ENCODE results near the gene NRXN3. TPM values are rescaled to one million over a fixed set of nuclear protein-coding genes. Genes with fewer than 3 reads are reported as not detected.

NRXN3 gene
- total and polyA plus RNA-seq, 2 donors (not counting 1 experiment from before 2014, with no cell fraction given): 0.83 to 34.6 TPM

DNA sequence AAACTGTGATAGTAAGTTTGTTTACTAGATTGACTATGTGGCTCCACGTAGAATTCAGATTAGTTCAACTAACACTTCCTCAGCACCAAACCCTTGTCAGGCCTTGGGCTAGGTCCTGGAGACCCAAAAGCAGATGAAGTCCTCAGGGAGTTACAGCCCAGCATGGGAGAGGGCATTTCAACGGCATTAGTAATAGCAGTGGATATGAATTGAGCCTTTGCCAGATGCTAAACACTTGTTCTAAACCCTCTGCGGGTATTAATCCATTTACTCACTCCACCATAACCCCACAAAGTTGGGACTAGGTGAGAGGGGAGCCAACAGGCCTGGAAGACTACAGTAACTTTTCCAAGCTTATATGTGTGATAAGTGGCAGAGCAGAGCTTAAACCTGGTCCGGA is 1326.5 kb downstream of the NRXN3 start:
- no peak overlapping the region for H3K4me2 ChIP-seq (ENCODE audit: extremely low read depth, insufficient read depth, low read length)
- H4K20me1 ChIP-seq (ENCODE audit: control insufficient read depth, extremely low read depth, insufficient read depth, low read length): no peaks in the 10 kb centered on the region
- H3K27ac ChIP-seq (ENCODE audit: insufficient read depth, low read length): no peak overlapping the region
- H3K27me3 ChIP-seq (ENCODE audit: control insufficient read depth, insufficient read depth, low read length): no peaks in the 10 kb centered on the region
- no peaks in the 10 kb centered on the region for H3K36me3 ChIP-seq (ENCODE audit: control insufficient read depth, insufficient read depth, low read length)
- DNase-seq (ENCODE audit: low read depth in 2 of 2): peak in 1 of 2 donors; percentile 18
- no peaks in the 10 kb centered on the region for H3K9me3 ChIP-seq (ENCODE audit: control insufficient read depth, insufficient read depth, low read depth, low read length)
- H3K4me3 ChIP-seq (replicated peaks in 1 of 4; ENCODE audit: control extremely low read depth in 1 of 4, insufficient read depth in 1 of 4, low read depth in 3 of 4, low read length in 4 of 4): no peak overlapping the region
- no peak for TF ChIP-seq EZH2 (IDR thresholded peaks at IDR 0.05; ENCODE audit: low read length, missing control alignments)
- TF ChIP-seq, protein P1, sequence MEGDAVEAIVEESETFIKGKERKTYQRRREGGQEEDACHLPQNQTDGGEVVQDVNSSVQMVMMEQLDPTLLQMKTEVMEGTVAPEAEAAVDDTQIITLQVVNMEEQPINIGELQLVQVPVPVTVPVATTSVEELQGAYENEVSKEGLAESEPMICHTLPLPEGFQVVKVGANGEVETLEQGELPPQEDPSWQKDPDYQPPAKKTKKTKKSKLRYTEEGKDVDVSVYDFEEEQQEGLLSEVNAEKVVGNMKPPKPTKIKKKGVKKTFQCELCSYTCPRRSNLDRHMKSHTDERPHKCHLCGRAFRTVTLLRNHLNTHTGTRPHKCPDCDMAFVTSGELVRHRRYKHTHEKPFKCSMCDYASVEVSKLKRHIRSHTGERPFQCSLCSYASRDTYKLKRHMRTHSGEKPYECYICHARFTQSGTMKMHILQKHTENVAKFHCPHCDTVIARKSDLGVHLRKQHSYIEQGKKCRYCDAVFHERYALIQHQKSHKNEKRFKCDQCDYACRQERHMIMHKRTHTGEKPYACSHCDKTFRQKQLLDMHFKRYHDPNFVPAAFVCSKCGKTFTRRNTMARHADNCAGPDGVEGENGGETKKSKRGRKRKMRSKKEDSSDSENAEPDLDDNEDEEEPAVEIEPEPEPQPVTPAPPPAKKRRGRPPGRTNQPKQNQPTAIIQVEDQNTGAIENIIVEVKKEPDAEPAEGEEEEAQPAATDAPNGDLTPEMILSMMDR (conservative IDR thresholded peaks at IDR 0.05 in 1 of 2, IDR thresholded peaks at IDR 0.05 in 1 of 2; ENCODE audit: low read depth in 1 of 2, low read length in 2 of 2): no peak
- no peaks in the 10 kb centered on the region for H3K79me2 ChIP-seq (ENCODE audit: control insufficient read depth, insufficient read depth, low read length)
- no peak overlapping the region for H3K9ac ChIP-seq (ENCODE audit: insufficient read depth, low read length)
- no peaks in the 10 kb centered on the region for H3K4me1 ChIP-seq (ENCODE audit: control insufficient read depth, extremely low read depth, insufficient read depth, low read length)
- no peak overlapping the region for H2AFZ ChIP-seq (ENCODE audit: low read length)

DNA sequence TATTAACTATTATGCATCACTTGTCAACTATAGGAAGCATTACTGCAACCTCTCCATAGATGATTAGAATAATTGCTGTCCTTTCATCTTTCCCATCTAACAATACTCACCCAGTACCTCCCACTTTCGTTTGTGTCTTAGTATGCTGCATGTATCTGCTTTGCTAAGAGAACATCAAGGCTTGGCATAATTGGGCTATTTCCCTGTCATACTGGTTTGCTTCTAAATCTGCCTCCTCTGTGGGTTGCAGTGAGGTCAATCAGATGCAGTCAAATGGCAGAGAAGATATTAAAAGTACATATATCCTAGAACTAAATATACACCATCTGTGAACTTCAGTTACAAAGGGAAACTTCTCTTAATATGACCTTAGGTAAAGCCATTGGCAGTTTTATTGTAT is 1330.3 kb downstream of the NRXN3 start:
- Histone ChIP-seq H3K27ac (ENCODE audit: insufficient read depth, low read length) (no peak overlapping the region), H3K36me3 (ENCODE audit: control insufficient read depth, insufficient read depth, low read length) (no peaks in the 10 kb centered on the region)

DNA sequence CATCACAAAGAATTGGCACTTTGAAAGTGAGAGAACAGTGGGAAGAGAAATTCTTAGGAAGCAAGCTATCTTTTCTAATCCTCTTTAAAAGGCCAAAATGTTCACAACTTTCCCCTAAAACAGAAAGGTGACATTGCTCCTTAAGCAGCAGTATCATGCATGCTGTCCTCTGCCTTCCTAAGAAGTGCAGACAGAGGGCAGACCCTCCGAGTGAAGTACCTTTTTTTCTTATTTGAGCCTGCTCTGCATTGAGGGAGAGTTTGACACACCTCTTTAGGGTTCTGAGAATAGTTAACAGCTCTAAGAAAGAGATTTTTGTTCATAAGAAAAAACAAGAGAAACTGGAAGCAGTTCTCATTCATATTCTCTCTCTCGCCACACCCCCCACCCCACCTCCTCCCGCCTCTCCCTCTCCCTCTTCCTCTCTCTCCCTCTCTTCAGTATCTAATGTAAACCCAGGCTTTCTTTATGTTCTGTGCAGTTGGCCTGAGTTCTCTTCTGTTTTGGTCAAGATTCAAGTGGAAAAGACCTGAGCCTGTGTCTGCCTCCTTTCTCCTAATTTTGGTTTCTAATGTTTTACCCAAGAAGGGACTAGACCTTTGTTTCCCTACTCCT is 1332.1 kb downstream of the NRXN3 start:
- H3K9ac ChIP-seq (ENCODE audit: insufficient read depth, low read length): no peak overlapping the region
- H4K20me1 ChIP-seq (ENCODE audit: control insufficient read depth, extremely low read depth, insufficient read depth, low read length): no peaks in the 10 kb centered on the region
- DNase-seq (ENCODE audit: low read depth in 2 of 2): no peak
- H2AFZ ChIP-seq (ENCODE audit: low read length): no peak overlapping the region
- no peaks in the 10 kb centered on the region for H3K79me2 ChIP-seq (ENCODE audit: control insufficient read depth, insufficient read depth, low read length)
- H3K4me1 ChIP-seq (ENCODE audit: control insufficient read depth, extremely low read depth, insufficient read depth, low read length): no peaks in the 10 kb centered on the region
- no peak overlapping the region for H3K4me3 ChIP-seq (replicated peaks in 1 of 4; ENCODE audit: control extremely low read depth in 1 of 4, insufficient read depth in 1 of 4, low read depth in 3 of 4, low read length in 4 of 4)
- H3K27ac ChIP-seq (ENCODE audit: insufficient read depth, low read length): no peak overlapping the region
- no peaks in the 10 kb centered on the region for H3K36me3 ChIP-seq (ENCODE audit: control insufficient read depth, insufficient read depth, low read length)
- H3K4me2 ChIP-seq (ENCODE audit: extremely low read depth, insufficient read depth, low read length): no peak overlapping the region
- H3K27me3 ChIP-seq (ENCODE audit: control insufficient read depth, insufficient read depth, low read length): no peaks in the 10 kb centered on the region
- no peaks in the 10 kb centered on the region for H3K9me3 ChIP-seq (ENCODE audit: control insufficient read depth, insufficient read depth, low read depth, low read length)
- TF ChIP-seq, protein P1 (conservative IDR thresholded peaks at IDR 0.05 in 1 of 2, IDR thresholded peaks at IDR 0.05 in 1 of 2; ENCODE audit: low read depth in 1 of 2, low read length in 2 of 2): no peak
- no peak for TF ChIP-seq EZH2 (IDR thresholded peaks at IDR 0.05; ENCODE audit: low read length, missing control alignments)

More for the DNA sequence above, 1330.3 kb downstream of the NRXN3 start:
- Histone ChIP-seq H3K4me3 (replicated peaks in 1 of 4; ENCODE audit: control extremely low read depth in 1 of 4, insufficient read depth in 1 of 4, low read depth in 3 of 4, low read length in 4 of 4) (no peak overlapping the region), H3K27me3 (ENCODE audit: control insufficient read depth, insufficient read depth, low read length) (no peaks in the 10 kb centered on the region), H3K9me3 (ENCODE audit: control insufficient read depth, insufficient read depth, low read depth, low read length) (no peaks in the 10 kb centered on the region), H3K4me1 (ENCODE audit: control insufficient read depth, extremely low read depth, insufficient read depth, low read length) (no peaks in the 10 kb centered on the region), H3K4me2 (ENCODE audit: extremely low read depth, insufficient read depth, low read length) (no peak overlapping the region), H2AFZ (ENCODE audit: low read length) (no peak overlapping the region), H3K79me2 (ENCODE audit: control insufficient read depth, insufficient read depth, low read length) (no peaks in the 10 kb centered on the region), H4K20me1 (ENCODE audit: control insufficient read depth, extremely low read depth, insufficient read depth, low read length) (no peaks in the 10 kb centered on the region), H3K9ac (ENCODE audit: insufficient read depth, low read length) (no peak overlapping the region)
- DNase-seq (ENCODE audit: low read depth in 2 of 2): no peak
- TF ChIP-seq, protein P1 (conservative IDR thresholded peaks at IDR 0.05 in 1 of 2, IDR thresholded peaks at IDR 0.05 in 1 of 2; ENCODE audit: low read depth in 1 of 2, low read length in 2 of 2): no peak
- no peak for TF ChIP-seq EZH2 (IDR thresholded peaks at IDR 0.05; ENCODE audit: low read length, missing control alignments)

Measured in fibroblast of lung (primary cell).